H1 (cell line): ENCODE measurements around the gene MFNG.

Source experiments
- CTCF ChIP-seq, 3 experiments: IDR thresholded peaks; 1 replicate in 2 of 3; 2 replicates in 1 of 3; pipeline versions ENCODE4 v1.5.1 to v1.6.1; 2011; ENCODE audit warnings: low read length in 3 of 3, mild to moderate bottlenecking in 3 of 3, inconsistent platforms in 2 of 3, low read depth in 1 of 3, moderate library complexity in 1 of 3; ENCODE audit not compliant: insufficient read depth in 1 of 3; ENCODE audit errors: control extremely low read depth in 1 of 3
- SAP30 ChIP-seq: fragments of 300-600 bp; sonication (generic); IDR thresholded peaks from 2 replicates; pipeline ENCODE4 v1.7.1; 2012; ENCODE audit warnings: low read length, moderate library complexity, mild to moderate bottlenecking, inconsistent platforms; ENCODE audit not compliant: insufficient read depth, insufficient replicate concordance

DNA sequence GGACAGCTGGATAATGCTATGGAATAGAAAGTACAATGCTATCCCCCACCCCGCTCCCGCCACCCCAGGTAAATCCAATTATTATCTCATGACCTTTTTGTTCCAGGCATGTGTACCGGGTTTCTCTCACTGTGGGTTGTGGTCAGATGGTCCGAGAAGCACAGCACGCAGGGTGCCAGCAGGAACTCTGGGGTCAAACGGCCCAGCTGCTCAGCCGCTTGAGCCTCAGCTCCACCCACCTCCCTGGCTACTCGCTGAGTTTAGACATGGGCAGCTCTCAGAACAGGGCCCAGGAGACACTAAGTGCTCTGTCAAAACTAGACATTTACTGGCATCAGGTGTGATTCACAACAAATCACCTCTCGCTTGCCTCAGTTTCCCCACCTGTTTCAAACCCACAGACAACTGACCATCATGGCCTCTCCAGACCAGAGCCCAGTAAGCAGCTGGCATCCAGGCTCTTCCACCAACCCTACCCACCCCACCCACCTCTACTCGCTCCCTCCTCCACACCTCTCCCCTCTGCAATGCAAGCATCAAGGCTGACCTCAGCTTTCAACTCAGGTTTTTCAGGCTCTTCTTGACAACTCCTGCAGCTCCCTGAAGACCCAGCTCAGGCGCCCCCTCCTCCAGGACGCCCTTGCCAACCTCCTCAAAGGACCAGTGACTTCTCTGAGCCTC lies 13.0 kb upstream of the MFNG start:
- no peak for TF ChIP-seq CTCF (IDR thresholded peaks at IDR 0.05; ENCODE audit: control extremely low read depth in 1 of 3, insufficient read depth in 1 of 3, low read depth in 1 of 3, low read length in 3 of 3)
- no peak for TF ChIP-seq SAP30
